ENCODE results near the gene DUSP28. TPM values are rescaled to one million over a fixed set of nuclear protein-coding genes. Genes with fewer than 3 reads are reported as not detected.

Gene DUSP28
- total and polyA plus RNA-seq, 2 donors (not counting 1 experiment from before 2014, with no cell fraction given), result 19.0 to 19.1 TPM

GRCh38 chr2:240594511-240595380, 34.6 kb downstream of the DUSP28 start:
- no peak overlapping the region for H3K4me3 ChIP-seq (ENCODE audit: control extremely low read depth in 1 of 5, extremely low read depth in 1 of 5, insufficient read depth in 1 of 5, low read depth in 2 of 5, low read length in 4 of 5)
- peaks cover 0 to 50% of the 10 kb centered on the region in 2 experiments for H3K36me3 ChIP-seq (replicated peaks in 1 of 2; ENCODE audit: control extremely low read depth in 1 of 2, control insufficient read depth in 1 of 2, extremely low read depth in 1 of 2, insufficient read depth in 2 of 2, low read length in 1 of 2)
- no peak for ATAC-seq (ENCODE audit: low read depth)
- no peak overlapping the region for H3K4me2 ChIP-seq (replicated peaks; ENCODE audit: low read depth, low read length, poor library complexity, severe bottlenecking)
- H3K27ac ChIP-seq (ENCODE audit: low read length in 2 of 2), result no peak overlapping the region
- H4K20me1 ChIP-seq (ENCODE audit: control insufficient read depth, insufficient read depth, low read length, poor library complexity, severe bottlenecking), result peaks cover 64% of the 10 kb centered on the region
- H3K9me3 Mint-ChIP-seq (ENCODE audit: insufficient read depth), result no peaks in the 10 kb centered on the region
- ChIA-PET POLR2A (no interaction called here), CTCF (interaction anchor here (0.9 kb wide), 1 partner anchor 8 kb away, joined by 3 read pairs; the partner anchor contains the start of gene CAPN10)
- TF ChIP-seq CTCF (IDR thresholded peaks at IDR 0.05) (no peak), EZH2 (IDR thresholded peaks at IDR 0.05; ENCODE audit: borderline replicate concordance, insufficient read depth, low read depth, low read length, poor library complexity, severe bottlenecking) (no peak)
- DNase-seq, result no peak
- intact Hi-C loops (cut with micrococcal nuclease), result no loop called here
- no peak overlapping the region for H3K4me3 Mint-ChIP-seq
- no peaks in the 10 kb centered on the region for H3K9me3 ChIP-seq (ENCODE audit: control extremely low read depth in 1 of 3, control insufficient read depth in 2 of 3, insufficient read depth in 1 of 3, low read length in 2 of 3)
- H3K27me3 ChIP-seq (replicated peaks in 1 of 4; ENCODE audit: control extremely low read depth in 1 of 4, control insufficient read depth in 3 of 4, insufficient read depth in 4 of 4, low read length in 3 of 4), result no peaks in the 10 kb centered on the region
- no peak overlapping the region for H3K27ac Mint-ChIP-seq
- no peaks in the 10 kb centered on the region for H3K4me1 Mint-ChIP-seq
- no peak overlapping the region for H2AFZ ChIP-seq (ENCODE audit: insufficient read depth, low read depth, low read length, poor library complexity, severe bottlenecking)
- no peaks in the 10 kb centered on the region for H3K27me3 Mint-ChIP-seq
- 95% methylated on average over 34 of the region's 34 CpGs for WGBS (ENCODE audit: insufficient coverage)
- peaks cover 50% of the 10 kb centered on the region for H3K79me2 ChIP-seq (ENCODE audit: control insufficient read depth, insufficient read depth, low read length)
- no peak overlapping the region for H3K9ac ChIP-seq (ENCODE audit: low read length)
- no peaks in the 10 kb centered on the region for H3K4me1 ChIP-seq (ENCODE audit: control insufficient read depth in 2 of 2, insufficient read depth in 2 of 2, low read length in 2 of 2)

- no peaks in the 10 kb centered on the region for H3K9me3 Mint-ChIP-seq (ENCODE audit: insufficient read depth)
- H3K27me3 Mint-ChIP-seq, result no peaks in the 10 kb centered on the region
- no peak overlapping the region for H3K4me3 Mint-ChIP-seq
- TF ChIP-seq CTCF (IDR thresholded peaks at IDR 0.05) (no peak), EZH2 (IDR thresholded peaks at IDR 0.05; ENCODE audit: borderline replicate concordance, insufficient read depth, low read depth, low read length, poor library complexity, severe bottlenecking) (no peak)
- Histone ChIP-seq H3K79me2 (ENCODE audit: control insufficient read depth, insufficient read depth, low read length) (peaks cover 42% of the 10 kb centered on the region), H3K36me3 (replicated peaks in 1 of 2; ENCODE audit: control extremely low read depth in 1 of 2, control insufficient read depth in 1 of 2, extremely low read depth in 1 of 2, insufficient read depth in 2 of 2, low read length in 1 of 2) (peaks cover 0 to 44% of the 10 kb centered on the region in 2 experiments), H3K27ac (ENCODE audit: low read length in 2 of 2) (no peak overlapping the region), H2AFZ (ENCODE audit: insufficient read depth, low read depth, low read length, poor library complexity, severe bottlenecking) (no peak overlapping the region), H3K9ac (ENCODE audit: low read length) (no peak overlapping the region), H4K20me1 (ENCODE audit: control insufficient read depth, insufficient read depth, low read length, poor library complexity, severe bottlenecking) (peaks cover 59% of the 10 kb centered on the region), H3K4me2 (replicated peaks; ENCODE audit: low read depth, low read length, poor library complexity, severe bottlenecking) (no peak overlapping the region), H3K9me3 (ENCODE audit: control extremely low read depth in 1 of 3, control insufficient read depth in 2 of 3, insufficient read depth in 1 of 3, low read length in 2 of 3) (no peaks in the 10 kb centered on the region), H3K4me1 (ENCODE audit: control insufficient read depth in 2 of 2, insufficient read depth in 2 of 2, low read length in 2 of 2) (no peaks in the 10 kb centered on the region), H3K27me3 (replicated peaks in 1 of 4; ENCODE audit: control extremely low read depth in 1 of 4, control insufficient read depth in 3 of 4, insufficient read depth in 4 of 4, low read length in 3 of 4) (no peaks in the 10 kb centered on the region), H3K4me3 (ENCODE audit: control extremely low read depth in 1 of 5, extremely low read depth in 1 of 5, insufficient read depth in 1 of 5, low read depth in 2 of 5, low read length in 4 of 5) (no peak overlapping the region)
- H3K27ac Mint-ChIP-seq, result no peak overlapping the region
- CTCF ChIA-PET, result no interaction called here
- WGBS (ENCODE audit: insufficient coverage), result 84% methylated on average over 18 of the region's 18 CpGs
- intact Hi-C loops (cut with micrococcal nuclease), result no loop called here
- ATAC-seq (ENCODE audit: low read depth) (no peak), DNase-seq (no peak)
- no peaks in the 10 kb centered on the region for H3K4me1 Mint-ChIP-seq
- POLR2A ChIA-PET, result no interaction called here
Observed at GRCh38 chr2:240595381-240596079, 35.4 kb downstream of the DUSP28 start.

Measured in B cell (primary cell).